ENCODE data around the gene GALNT17.

- TF ChIP-seq, protein P1, sequence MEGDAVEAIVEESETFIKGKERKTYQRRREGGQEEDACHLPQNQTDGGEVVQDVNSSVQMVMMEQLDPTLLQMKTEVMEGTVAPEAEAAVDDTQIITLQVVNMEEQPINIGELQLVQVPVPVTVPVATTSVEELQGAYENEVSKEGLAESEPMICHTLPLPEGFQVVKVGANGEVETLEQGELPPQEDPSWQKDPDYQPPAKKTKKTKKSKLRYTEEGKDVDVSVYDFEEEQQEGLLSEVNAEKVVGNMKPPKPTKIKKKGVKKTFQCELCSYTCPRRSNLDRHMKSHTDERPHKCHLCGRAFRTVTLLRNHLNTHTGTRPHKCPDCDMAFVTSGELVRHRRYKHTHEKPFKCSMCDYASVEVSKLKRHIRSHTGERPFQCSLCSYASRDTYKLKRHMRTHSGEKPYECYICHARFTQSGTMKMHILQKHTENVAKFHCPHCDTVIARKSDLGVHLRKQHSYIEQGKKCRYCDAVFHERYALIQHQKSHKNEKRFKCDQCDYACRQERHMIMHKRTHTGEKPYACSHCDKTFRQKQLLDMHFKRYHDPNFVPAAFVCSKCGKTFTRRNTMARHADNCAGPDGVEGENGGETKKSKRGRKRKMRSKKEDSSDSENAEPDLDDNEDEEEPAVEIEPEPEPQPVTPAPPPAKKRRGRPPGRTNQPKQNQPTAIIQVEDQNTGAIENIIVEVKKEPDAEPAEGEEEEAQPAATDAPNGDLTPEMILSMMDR (conservative IDR thresholded peaks at IDR 0.05; ENCODE audit: low read depth, low read length) = no peak
- no peak for TF ChIP-seq EZH2 (IDR thresholded peaks at IDR 0.05; ENCODE audit: borderline replicate concordance, low read depth, low read length, poor library complexity, severe bottlenecking)
Observed at GRCh38 chr7:71388181-71388580, 256.2 kb downstream of the GALNT17 start.

All from A673 (cell line).